Ishikawa (cell line): Measurements from ENCODE around the gene SELENOS.

ENCODE experiments used
- EP300 ChIP-seq: IDR thresholded peaks from 2 replicates; pipeline ENCODE4 v1.6.1; 2012; ENCODE audit warnings: borderline replicate concordance
- TAF1 ChIP-seq: IDR thresholded peaks from 2 replicates; pipeline ENCODE4 v1.6.1; 2012; ENCODE audit warnings: low read depth, mild to moderate bottlenecking

GRCh38 chr15:101250341-101250831 lies 26.9 kb downstream of the SELENOS start:
- TF ChIP-seq EP300 (no peak), TAF1 (no peak)
